HL-60 (cell line): Measurements from ENCODE around the gene SH3TC2.

ENCODE experiments used
- DNase-seq, 2 experiments: peaks; one replicate each; pipeline ENCODE4 v3.0.0-alpha.2; 2010 to 2020; ENCODE audit warnings: low read depth in 1 of 2, low spot score in 1 of 2
- H3K27ac ChIP-seq: fragments of 250-450 bp; sonication (Bioruptor Pico); replicated peaks from 2 replicates; pipeline ENCODE4 v1.5.1; 2020; ENCODE audit warnings: mild to moderate bottlenecking, moderate library complexity
- H3K27me3 ChIP-seq: fragments of 250-450 bp; sonication (Bioruptor Pico); 2 replicates; pipeline ENCODE4 v1.5.1; 2021; ENCODE audit warnings: mild to moderate bottlenecking, moderate library complexity; ENCODE audit not compliant: insufficient read depth, poor library complexity, severe bottlenecking
- H3K4me3 ChIP-seq: replicated peaks from 2 replicates; pipeline ENCODE4 v1.5.1; 2011; ENCODE audit warnings: mild to moderate bottlenecking, control low read depth, low read length; ENCODE audit not compliant: insufficient read depth
- CTCF ChIP-seq: IDR thresholded peaks from one replicate; pipeline ENCODE4 v1.5.1; 2011; ENCODE audit warnings: low read length, control low read depth, inconsistent platforms; ENCODE audit not compliant: insufficient read depth
- GABPA ChIP-seq: IDR thresholded peaks from 2 replicates; pipeline ENCODE4 v1.6.1; 2012; ENCODE audit warnings: low read depth
- POLR2AphosphoS5 ChIP-seq: IDR thresholded peaks from 2 replicates; pipeline ENCODE4 v1.6.1; 2012; ENCODE audit warnings: low read depth
- REST ChIP-seq: IDR thresholded peaks from 2 replicates; pipeline ENCODE4 v1.6.1; 2012; ENCODE audit warnings: low read depth; ENCODE audit not compliant: insufficient replicate concordance
- SPI1 ChIP-seq: IDR thresholded peaks from 2 replicates; pipeline ENCODE4 v1.6.1; 2012; ENCODE audit warnings: low read depth, mild to moderate bottlenecking, borderline replicate concordance

The SH3TC2 gene

GRCh38 chr5:149053072-149053695, 9.7 kb downstream of the SH3TC2 start:
- Histone ChIP-seq H3K27ac (no peak overlapping the region), H3K27me3 (no peaks in the 10 kb centered on the region), H3K4me3 (no peak overlapping the region)
- DNase-seq, result no peak
- TF ChIP-seq POLR2AphosphoS5 (no peak), REST (no peak), GABPA (no peak), CTCF (no peak), SPI1 (no peak)

- no peak for DNase-seq
Observed at GRCh38 chr5:149049371-149049781, 13.5 kb downstream of the SH3TC2 start.

More at GRCh38 chr5:149049371-149049781, 13.5 kb downstream of the SH3TC2 start:
- H3K27me3 ChIP-seq, result no peaks in the 10 kb centered on the region
- TF ChIP-seq POLR2AphosphoS5 (no peak), REST (no peak), CTCF (no peak), GABPA (no peak)
- no peak overlapping the region for H3K4me3 ChIP-seq
- H3K27ac ChIP-seq, result no peak overlapping the region
